HepG2 (cell line): Measurements from ENCODE around the gene ANXA3. TPM values are rescaled to one million over a fixed set of nuclear protein-coding genes. Genes with fewer than 3 reads are reported as not detected.

ENCODE experiments used
- HDAC6 ChIP-seq: fragments of 200-600 bp; sonication (generic); IDR thresholded peaks from 2 replicates; pipeline ENCODE4 v1.7.0; 2017; ENCODE audit warnings: mild to moderate bottlenecking, antibody characterized with exemption, low read length, low read depth
- IKZF1 ChIP-seq: fragments of 450-650 bp; IDR thresholded peaks from 2 replicates; pipeline ENCODE4 v1.7.1; 2016
- NCOA2 ChIP-seq: sonication (generic); formaldehyde crosslinking; IDR thresholded peaks from 2 replicates; pipeline ENCODE4 v1.8.0; 2022; ENCODE audit warnings: inconsistent platforms
- SAP130 ChIP-seq: IDR thresholded peaks from 2 replicates; pipeline ENCODE4 v1.6.1; 2016; ENCODE audit warnings: low read depth
- SIN3B ChIP-seq: fragments of 150-350 bp; IDR thresholded peaks from 2 replicates; pipeline ENCODE4 v1.6.1; 2014; ENCODE audit warnings: low read length
- TBX3 ChIP-seq: fragments of 450-650 bp; IDR thresholded peaks from 2 replicates; pipeline ENCODE4 v1.6.1; 2017; ENCODE audit warnings: antibody characterized with exemption, mild to moderate bottlenecking, inconsistent platforms, borderline replicate concordance
- ZFX ChIP-seq: sonication (generic); formaldehyde crosslinking; IDR thresholded peaks from 2 replicates; pipeline ENCODE4 v1.4.0; 2020; ENCODE audit warnings: mild to moderate bottlenecking, low read depth, missing genetic modification reagents, moderate library complexity
- ZNF567 ChIP-seq: sonication (generic); formaldehyde crosslinking; IDR thresholded peaks from 2 replicates; pipeline ENCODE4 v1.8.1; 2023; ENCODE audit warnings: mild to moderate bottlenecking, missing genetic modification reagents, borderline replicate concordance
- ZNF709 ChIP-seq: sonication (generic); formaldehyde crosslinking; IDR thresholded peaks from 2 replicates; pipeline ENCODE4 v1.5.0; 2020; ENCODE audit warnings: mild to moderate bottlenecking, missing genetic modification reagents
- ZNF83 ChIP-seq: sonication (generic); formaldehyde crosslinking; IDR thresholded peaks from 2 replicates; pipeline ENCODE4 v1.4.0; 2020; ENCODE audit warnings: missing genetic modification reagents, mild to moderate bottlenecking, borderline replicate concordance
- polyA plus RNA-seq, 8 experiments: library from polyadenylated mRNA; depleted of rRNA in 3 of 8; stranded (reverse) in 7 of 8; unstranded in 1 of 8; fragments of >200 nt; fragmentation: Illumina TruSeq in 4 of 8; extraction: Trizol in 4 of 8; gene quantifications; 2 replicates each; pipeline versions ENCODE4 v1.2.1 to v1.2.3, GENCODE V29; 2011 to 2016; ENCODE audit warnings: low read depth in 4 of 8, missing spikeins in 1 of 8, mixed read lengths in 1 of 8; ENCODE audit not compliant: insufficient read depth in 1 of 8
- total RNA-seq, 5 experiments: library from RNA; depleted of rRNA; stranded (reverse); fragments of >200 nt; fragmentation: Illumina TruSeq; extraction: Trizol; gene quantifications; 2 replicates each; pipeline ENCODE4 v1.2.3, GENCODE V29; 2016; ENCODE audit warnings: low read depth in 1 of 5
- TF ChIP-seq, protein P1 (sequence below): sonication (generic); formaldehyde crosslinking; IDR thresholded peaks from 2 replicates; pipeline ENCODE4 v1.5.0; 2020; ENCODE audit warnings: missing genetic modification reagents
- TF ChIP-seq, protein P2 (sequence below): sonication (generic); formaldehyde crosslinking; IDR thresholded peaks from 2 replicates; pipeline ENCODE4 v1.4.0; 2020; ENCODE audit warnings: mild to moderate bottlenecking, missing genetic modification reagents
- TF ChIP-seq, protein P3 (sequence below): sonication (generic); formaldehyde crosslinking; IDR thresholded peaks from 2 replicates; pipeline ENCODE4 v1.4.0; 2020; ENCODE audit warnings: missing genetic modification reagents
- TF ChIP-seq, protein P4 (sequence below): fragments of 450-650 bp; IDR thresholded peaks from 2 replicates; pipeline ENCODE4 v1.6.1; 2017; ENCODE audit warnings: mild to moderate bottlenecking

Gene ANXA3
- total and polyA plus RNA-seq, 2 of the 13 experiments (the other 11 are each of a cell fraction or from before 2014, with no cell fraction given) = 6.5 to 6.9 TPM

DNA sequence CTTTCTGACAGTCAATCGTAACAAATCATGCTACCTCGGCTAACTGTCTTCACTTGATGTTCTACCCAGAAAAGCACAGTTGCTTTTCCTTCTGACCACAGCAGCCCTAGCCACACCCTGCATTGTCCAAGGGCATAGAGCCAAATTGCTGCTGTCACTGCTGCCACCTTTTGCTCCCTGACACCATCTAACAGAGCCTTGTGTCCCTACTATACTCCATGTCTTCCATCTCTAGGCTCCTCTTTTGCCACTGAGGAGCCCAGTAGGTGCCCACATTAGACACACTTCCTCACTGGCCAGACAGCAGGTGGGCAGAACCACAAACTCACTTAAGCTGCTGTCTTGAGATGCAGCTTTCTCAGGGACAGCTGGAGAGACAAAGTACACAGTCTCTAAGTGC lies 91.4 kb downstream of the ANXA3 start (continued):
- TF ChIP-seq, protein P1, sequence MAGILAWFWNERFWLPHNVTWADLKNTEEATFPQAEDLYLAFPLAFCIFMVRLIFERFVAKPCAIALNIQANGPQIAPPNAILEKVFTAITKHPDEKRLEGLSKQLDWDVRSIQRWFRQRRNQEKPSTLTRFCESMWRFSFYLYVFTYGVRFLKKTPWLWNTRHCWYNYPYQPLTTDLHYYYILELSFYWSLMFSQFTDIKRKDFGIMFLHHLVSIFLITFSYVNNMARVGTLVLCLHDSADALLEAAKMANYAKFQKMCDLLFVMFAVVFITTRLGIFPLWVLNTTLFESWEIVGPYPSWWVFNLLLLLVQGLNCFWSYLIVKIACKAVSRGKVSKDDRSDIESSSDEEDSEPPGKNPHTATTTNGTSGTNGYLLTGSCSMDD = no peak
- TF ChIP-seq SIN3B (no peak), IKZF1 (no peak), HDAC6 (no peak), ZFX (no peak), ZNF709 (CRISPR knock-in tag) (no peak), TBX3 (no peak), SAP130 (CRISPR knock-in tag) (no peak), NCOA2 (CRISPR knock-in tag) (no peak), ZNF567 (CRISPR knock-in tag) (no peak), ZNF83 (CRISPR knock-in tag) (no peak)
- TF ChIP-seq, protein P2, sequence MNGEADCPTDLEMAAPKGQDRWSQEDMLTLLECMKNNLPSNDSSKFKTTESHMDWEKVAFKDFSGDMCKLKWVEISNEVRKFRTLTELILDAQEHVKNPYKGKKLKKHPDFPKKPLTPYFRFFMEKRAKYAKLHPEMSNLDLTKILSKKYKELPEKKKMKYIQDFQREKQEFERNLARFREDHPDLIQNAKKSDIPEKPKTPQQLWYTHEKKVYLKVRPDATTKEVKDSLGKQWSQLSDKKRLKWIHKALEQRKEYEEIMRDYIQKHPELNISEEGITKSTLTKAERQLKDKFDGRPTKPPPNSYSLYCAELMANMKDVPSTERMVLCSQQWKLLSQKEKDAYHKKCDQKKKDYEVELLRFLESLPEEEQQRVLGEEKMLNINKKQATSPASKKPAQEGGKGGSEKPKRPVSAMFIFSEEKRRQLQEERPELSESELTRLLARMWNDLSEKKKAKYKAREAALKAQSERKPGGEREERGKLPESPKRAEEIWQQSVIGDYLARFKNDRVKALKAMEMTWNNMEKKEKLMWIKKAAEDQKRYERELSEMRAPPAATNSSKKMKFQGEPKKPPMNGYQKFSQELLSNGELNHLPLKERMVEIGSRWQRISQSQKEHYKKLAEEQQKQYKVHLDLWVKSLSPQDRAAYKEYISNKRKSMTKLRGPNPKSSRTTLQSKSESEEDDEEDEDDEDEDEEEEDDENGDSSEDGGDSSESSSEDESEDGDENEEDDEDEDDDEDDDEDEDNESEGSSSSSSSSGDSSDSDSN = no peak
- TF ChIP-seq, protein P3, sequence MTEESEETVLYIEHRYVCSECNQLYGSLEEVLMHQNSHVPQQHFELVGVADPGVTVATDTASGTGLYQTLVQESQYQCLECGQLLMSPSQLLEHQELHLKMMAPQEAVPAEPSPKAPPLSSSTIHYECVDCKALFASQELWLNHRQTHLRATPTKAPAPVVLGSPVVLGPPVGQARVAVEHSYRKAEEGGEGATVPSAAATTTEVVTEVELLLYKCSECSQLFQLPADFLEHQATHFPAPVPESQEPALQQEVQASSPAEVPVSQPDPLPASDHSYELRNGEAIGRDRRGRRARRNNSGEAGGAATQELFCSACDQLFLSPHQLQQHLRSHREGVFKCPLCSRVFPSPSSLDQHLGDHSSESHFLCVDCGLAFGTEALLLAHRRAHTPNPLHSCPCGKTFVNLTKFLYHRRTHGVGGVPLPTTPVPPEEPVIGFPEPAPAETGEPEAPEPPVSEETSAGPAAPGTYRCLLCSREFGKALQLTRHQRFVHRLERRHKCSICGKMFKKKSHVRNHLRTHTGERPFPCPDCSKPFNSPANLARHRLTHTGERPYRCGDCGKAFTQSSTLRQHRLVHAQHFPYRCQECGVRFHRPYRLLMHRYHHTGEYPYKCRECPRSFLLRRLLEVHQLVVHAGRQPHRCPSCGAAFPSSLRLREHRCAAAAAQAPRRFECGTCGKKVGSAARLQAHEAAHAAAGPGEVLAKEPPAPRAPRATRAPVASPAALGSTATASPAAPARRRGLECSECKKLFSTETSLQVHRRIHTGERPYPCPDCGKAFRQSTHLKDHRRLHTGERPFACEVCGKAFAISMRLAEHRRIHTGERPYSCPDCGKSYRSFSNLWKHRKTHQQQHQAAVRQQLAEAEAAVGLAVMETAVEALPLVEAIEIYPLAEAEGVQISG (CRISPR knock-in tag) = no peak
- TF ChIP-seq, protein P4, sequence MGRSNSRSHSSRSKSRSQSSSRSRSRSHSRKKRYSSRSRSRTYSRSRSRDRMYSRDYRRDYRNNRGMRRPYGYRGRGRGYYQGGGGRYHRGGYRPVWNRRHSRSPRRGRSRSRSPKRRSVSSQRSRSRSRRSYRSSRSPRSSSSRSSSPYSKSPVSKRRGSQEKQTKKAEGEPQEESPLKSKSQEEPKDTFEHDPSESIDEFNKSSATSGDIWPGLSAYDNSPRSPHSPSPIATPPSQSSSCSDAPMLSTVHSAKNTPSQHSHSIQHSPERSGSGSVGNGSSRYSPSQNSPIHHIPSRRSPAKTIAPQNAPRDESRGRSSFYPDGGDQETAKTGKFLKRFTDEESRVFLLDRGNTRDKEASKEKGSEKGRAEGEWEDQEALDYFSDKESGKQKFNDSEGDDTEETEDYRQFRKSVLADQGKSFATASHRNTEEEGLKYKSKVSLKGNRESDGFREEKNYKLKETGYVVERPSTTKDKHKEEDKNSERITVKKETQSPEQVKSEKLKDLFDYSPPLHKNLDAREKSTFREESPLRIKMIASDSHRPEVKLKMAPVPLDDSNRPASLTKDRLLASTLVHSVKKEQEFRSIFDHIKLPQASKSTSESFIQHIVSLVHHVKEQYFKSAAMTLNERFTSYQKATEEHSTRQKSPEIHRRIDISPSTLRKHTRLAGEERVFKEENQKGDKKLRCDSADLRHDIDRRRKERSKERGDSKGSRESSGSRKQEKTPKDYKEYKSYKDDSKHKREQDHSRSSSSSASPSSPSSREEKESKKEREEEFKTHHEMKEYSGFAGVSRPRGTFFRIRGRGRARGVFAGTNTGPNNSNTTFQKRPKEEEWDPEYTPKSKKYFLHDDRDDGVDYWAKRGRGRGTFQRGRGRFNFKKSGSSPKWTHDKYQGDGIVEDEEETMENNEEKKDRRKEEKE = no peak
